Liver (tissue), 9 donors: ENCODE results near the gene PPM1M. TPM values are rescaled to one million over a fixed set of nuclear protein-coding genes. Genes with fewer than 3 reads are reported as not detected.

Experiments
- DNase-seq: peaks from one replicate; pipeline ENCODE4 v3.0.0-alpha.2; 2017; ENCODE audit warnings: low spot score
- H3K27ac ChIP-seq, 2 donors: one replicate each; pipeline ENCODE4 v1.7.0; 2013; ENCODE audit warnings: inconsistent platforms in 2 of 2, low read length in 2 of 2, control low read depth in 1 of 2, low read depth in 1 of 2, mild to moderate bottlenecking in 1 of 2
- H3K27me3 ChIP-seq, 4 donors: one replicate each; pipeline versions ENCODE4 v1.6.1 to v1.7.0; 2013; ENCODE audit warnings: low read length in 3 of 4, inconsistent platforms in 1 of 4, mild to moderate bottlenecking in 1 of 4, moderate library complexity in 1 of 4; ENCODE audit not compliant: control insufficient read depth in 4 of 4, insufficient read depth in 4 of 4
- H3K36me3 ChIP-seq, 4 donors: one replicate each; pipeline versions ENCODE4 v1.6.1 to v1.7.0; 2013; ENCODE audit warnings: low read length in 3 of 4, mild to moderate bottlenecking in 3 of 4, low read depth in 1 of 4, moderate library complexity in 1 of 4; ENCODE audit not compliant: control insufficient read depth in 4 of 4, insufficient read depth in 3 of 4
- H3K4me1 ChIP-seq, 4 donors: one replicate each; pipeline versions ENCODE4 v1.6.1 to v1.7.0; 2013; ENCODE audit warnings: low read length in 3 of 4, mild to moderate bottlenecking in 3 of 4, moderate library complexity in 1 of 4; ENCODE audit not compliant: control insufficient read depth in 4 of 4, insufficient read depth in 4 of 4
- H3K4me3 ChIP-seq, 3 donors: one replicate each; pipeline versions ENCODE4 v1.6.1 to v1.7.0; 2013; ENCODE audit warnings: low read length in 3 of 3, control low read depth in 1 of 3, low read depth in 1 of 3, mild to moderate bottlenecking in 1 of 3
- H3K9ac ChIP-seq, 2 donors: one replicate each; pipeline ENCODE4 v1.7.0; 2013; ENCODE audit warnings: low read length in 2 of 2, mild to moderate bottlenecking in 2 of 2, moderate library complexity in 2 of 2, control low read depth in 1 of 2, low read depth in 1 of 2
- H3K9me3 ChIP-seq, 4 donors: one replicate each; pipeline versions ENCODE4 v1.6.1 to v1.7.0; 2013; ENCODE audit warnings: low read length in 3 of 4; ENCODE audit not compliant: control insufficient read depth in 4 of 4
- ATF3 ChIP-seq: IDR thresholded peaks from 2 replicates; pipeline ENCODE4 v1.6.1; 2016; ENCODE audit warnings: antibody characterized with exemption
- FOXA1 ChIP-seq: IDR thresholded peaks from 2 replicates; pipeline ENCODE4 v1.6.1; 2016; ENCODE audit warnings: antibody characterized with exemption
- FOXA2 ChIP-seq: IDR thresholded peaks from 2 replicates; pipeline ENCODE4 v1.6.1; 2016; ENCODE audit warnings: antibody characterized with exemption
- GABPA ChIP-seq, 2 donors: IDR thresholded peaks in 1 of 2; conservative IDR thresholded peaks in 1 of 2; 2 replicates each; pipeline ENCODE4 v1.6.1; 2016; ENCODE audit warnings: antibody characterized with exemption in 2 of 2, mild to moderate bottlenecking in 1 of 2, moderate library complexity in 1 of 2
- HNF4A ChIP-seq, 2 donors: conservative IDR thresholded peaks; 2 replicates each; pipeline ENCODE4 v1.6.1; 2016; ENCODE audit warnings: antibody characterized with exemption in 2 of 2, mild to moderate bottlenecking in 2 of 2
- HNF4G ChIP-seq: IDR thresholded peaks from 2 replicates; pipeline ENCODE4 v1.6.1; 2016; ENCODE audit warnings: antibody characterized with exemption
- JUND ChIP-seq, 2 donors: IDR thresholded peaks; 2 replicates each; pipeline ENCODE4 v1.6.1; 2016; ENCODE audit warnings: antibody characterized with exemption in 2 of 2
- MAX ChIP-seq: IDR thresholded peaks from 2 replicates; pipeline ENCODE4 v1.6.1; 2016; ENCODE audit warnings: antibody characterized with exemption
- NR2F2 ChIP-seq: IDR thresholded peaks from 2 replicates; pipeline ENCODE4 v1.6.1; 2016; ENCODE audit warnings: antibody characterized with exemption
- RAD21 ChIP-seq, 2 donors: IDR thresholded peaks; 2 replicates each; pipeline ENCODE4 v1.6.1; 2016; ENCODE audit warnings: antibody characterized with exemption in 2 of 2, mild to moderate bottlenecking in 2 of 2
- REST ChIP-seq: IDR thresholded peaks from 2 replicates; pipeline ENCODE4 v1.6.1; 2016; ENCODE audit warnings: antibody characterized with exemption, mild to moderate bottlenecking
- RXRA ChIP-seq, 2 donors: IDR thresholded peaks; 2 replicates each; pipeline ENCODE4 v1.6.1; 2017 to 2018; ENCODE audit warnings: antibody characterized with exemption in 2 of 2, mild to moderate bottlenecking in 1 of 2
- SP1 ChIP-seq: IDR thresholded peaks from 2 replicates; pipeline ENCODE4 v1.6.1; 2018; ENCODE audit warnings: antibody characterized with exemption, mild to moderate bottlenecking
- TAF1 ChIP-seq: conservative IDR thresholded peaks from 2 replicates; pipeline ENCODE4 v1.6.1; 2016; ENCODE audit warnings: antibody characterized with exemption, mild to moderate bottlenecking
- YY1 ChIP-seq: IDR thresholded peaks from 2 replicates; pipeline ENCODE4 v1.6.1; 2016; ENCODE audit warnings: antibody characterized with exemption, mild to moderate bottlenecking
- ZBTB33 ChIP-seq: IDR thresholded peaks from 2 replicates; pipeline ENCODE4 v1.6.1; 2016; ENCODE audit warnings: antibody characterized with exemption
- WGBS: extraction: QIAGEN DNeasy Blood & Tissue Kit; methylation state at CpG from one replicate; pipeline ENCODE4 v1.1.7; 2013; 5-methylcytosine and 5-hydroxymethylcytosine counted together
- polyA plus RNA-seq, 2 donors: library from polyadenylated mRNA; stranded (reverse) in 1 of 2; unstranded in 1 of 2; fragments of 200-250 nt in 1 of 2; fragments of >200 nt in 1 of 2; fragmentation: Nextera tagmentation in 1 of 2; extraction: Ambion mirVana in 1 of 2; gene quantifications; one replicate each; pipeline versions ENCODE4 v1.2.1 to v1.2.3, GENCODE V29; 2013 to 2015
- total RNA-seq, 2 donors: library from RNA; depleted of rRNA; stranded (reverse); fragments of >200 nt; gene quantifications; one replicate each; pipeline ENCODE4 v1.2.3, GENCODE V29; 2014
- donor health status: healthy.
- donor health status: healthy.
- donor health status: healthy.
- donor health status: healthy.
- donor health status: healthy.

Gene PPM1M
- total and polyA plus RNA-seq, 4 donors = 2.8 to 5.5 (median 4.6) TPM

- H3K27me3 ChIP-seq = no peaks in the 10 kb centered on the region
- DNase-seq = no peak
- no peaks in the 10 kb centered on the region for H3K4me1 ChIP-seq
- H3K4me3 ChIP-seq = no peak overlapping the region
- H3K27ac ChIP-seq = no peak overlapping the region
- TF ChIP-seq SP1 (no peak), ZBTB33 (no peak)
- H3K36me3 ChIP-seq = peaks cover 21 to 78% (median 69%) of the 10 kb centered on the region in 4 donors
- 94% methylated on average over 4 of the region's 4 CpGs for WGBS
- H3K9me3 ChIP-seq = no peaks in the 10 kb centered on the region
- no peak overlapping the region for H3K9ac ChIP-seq
Measured at GRCh38 chr3:52256622-52257021, 11.1 kb downstream of the PPM1M start.

- H3K9me3 ChIP-seq = no peaks in the 10 kb centered on the region
- H3K4me3 ChIP-seq = no peak overlapping the region
- no peak overlapping the region for H3K9ac ChIP-seq
- H3K4me1 ChIP-seq = no peaks in the 10 kb centered on the region
- no peaks in the 10 kb centered on the region for H3K27me3 ChIP-seq
- H3K27ac ChIP-seq = no peak overlapping the region
- H3K36me3 ChIP-seq = peaks cover 21 to 87% (median 74%) of the 10 kb centered on the region in 4 donors
- TF ChIP-seq HNF4G (no peak), HNF4A (conservative IDR thresholded peaks at IDR 0.05) (no peak), GABPA (IDR thresholded peaks at IDR 0.05 in 1 of 2, conservative IDR thresholded peaks at IDR 0.05 in 1 of 2) (no peak), NR2F2 (no peak), SP1 (no peak), JUND (IDR thresholded peaks at IDR 0.05) (no peak), TAF1 (no peak), MAX (no peak), FOXA2 (no peak)
- 91% methylated on average over 4 of the region's 4 CpGs for WGBS
- no peak for DNase-seq
Measured at GRCh38 chr3:52257911-52258310, 12.4 kb downstream of the PPM1M start.

- H3K27me3 ChIP-seq = no peaks in the 10 kb centered on the region
- H3K36me3 ChIP-seq = peaks cover 25 to 86% (median 75%) of the 10 kb centered on the region in 4 donors
- TF ChIP-seq GABPA (IDR thresholded peaks at IDR 0.05 in 1 of 2, conservative IDR thresholded peaks at IDR 0.05 in 1 of 2) (no peak), HNF4A (conservative IDR thresholded peaks at IDR 0.05) (no peak), MAX (no peak), ATF3 (no peak), JUND (IDR thresholded peaks at IDR 0.05) (no peak), REST (no peak), NR2F2 (no peak), YY1 (no peak), SP1 (no peak), TAF1 (no peak), RXRA (IDR thresholded peaks at IDR 0.05) (no peak), ZBTB33 (no peak), RAD21 (IDR thresholded peaks at IDR 0.05) (no peak), FOXA1 (no peak), HNF4G (no peak)
- WGBS = 88% methylated on average over 1 of the region's 1 CpG
- no peaks in the 10 kb centered on the region for H3K4me1 ChIP-seq
- no peak for DNase-seq
- H3K4me3 ChIP-seq = no peak overlapping the region
- H3K27ac ChIP-seq = no peak overlapping the region
- no peak overlapping the region for H3K9ac ChIP-seq
- no peaks in the 10 kb centered on the region for H3K9me3 ChIP-seq
Measured at GRCh38 chr3:52259035-52259434, 13.5 kb downstream of the PPM1M start.
